Upper lobe of right lung (tissue), 1 donor: ENCODE results near the gene RNASE11. TPM values are rescaled to one million over a fixed set of nuclear protein-coding genes. Genes with fewer than 3 reads are reported as not detected.

ENCODE experiments used
- ATAC-seq: fragments of 200-7000 bp; cut with Tn5 transposase; one replicate; pipeline ENCODE4 v1.9.1; 2020; ENCODE audit warnings: mild to moderate bottlenecking, moderate library complexity
- DNase-seq: peaks from one replicate; pipeline ENCODE4 v3.0.0-alpha.2; 2020
- H3K27ac ChIP-seq: fragments of 200-600 bp; one replicate; pipeline ENCODE4 v1.8.0; 2022
- H3K27me3 ChIP-seq: fragments of 200-600 bp; one replicate; pipeline ENCODE4 v1.8.0; 2022; ENCODE audit warnings: mild to moderate bottlenecking
- H3K36me3 ChIP-seq: fragments of 200-600 bp; one replicate; pipeline ENCODE4 v1.8.0; 2022
- H3K4me1 ChIP-seq: fragments of 200-600 bp; one replicate; pipeline ENCODE4 v1.8.0; 2022
- H3K4me3 ChIP-seq: fragments of 200-600 bp; one replicate; pipeline ENCODE4 v1.8.0; 2022; ENCODE audit warnings: mild to moderate bottlenecking
- H3K9me3 ChIP-seq: fragments of 200-600 bp; one replicate; pipeline ENCODE4 v1.8.0; 2022
- intact Hi-C: fragments of 100-400 bp; cut with DNase I; formaldehyde crosslinking; loops from one replicate; pipeline ENCODE4 v1.11.0; 2022
- total RNA-seq: library from RNA; stranded (reverse); fragmentation: NEBNext Ultra II Directional; extraction: Animal tissue kit (Norgen Biotek cat#: 25700); gene quantifications from one replicate; pipeline ENCODE4 v1.2.1, GENCODE V29; 2021
- TF ChIP-seq, protein P1 (sequence below): fragments of 200-600 bp; IDR thresholded peaks from one replicate; pipeline ENCODE4 v1.8.0; 2022; ENCODE audit warnings: antibody characterized with exemption
- donor health status: DM: no; HTN: yes; CAD: no; lungs with severe emphysema.

Gene RNASE11
- total RNA-seq, 1 donor from 2014 or later, result not detected

- intact Hi-C loops, result loop anchor here (10.0 kb wide), 1 partner anchor 67 kb away; the partner anchor contains the start of genes ANG and RNASE4
- TF ChIP-seq, protein P1, sequence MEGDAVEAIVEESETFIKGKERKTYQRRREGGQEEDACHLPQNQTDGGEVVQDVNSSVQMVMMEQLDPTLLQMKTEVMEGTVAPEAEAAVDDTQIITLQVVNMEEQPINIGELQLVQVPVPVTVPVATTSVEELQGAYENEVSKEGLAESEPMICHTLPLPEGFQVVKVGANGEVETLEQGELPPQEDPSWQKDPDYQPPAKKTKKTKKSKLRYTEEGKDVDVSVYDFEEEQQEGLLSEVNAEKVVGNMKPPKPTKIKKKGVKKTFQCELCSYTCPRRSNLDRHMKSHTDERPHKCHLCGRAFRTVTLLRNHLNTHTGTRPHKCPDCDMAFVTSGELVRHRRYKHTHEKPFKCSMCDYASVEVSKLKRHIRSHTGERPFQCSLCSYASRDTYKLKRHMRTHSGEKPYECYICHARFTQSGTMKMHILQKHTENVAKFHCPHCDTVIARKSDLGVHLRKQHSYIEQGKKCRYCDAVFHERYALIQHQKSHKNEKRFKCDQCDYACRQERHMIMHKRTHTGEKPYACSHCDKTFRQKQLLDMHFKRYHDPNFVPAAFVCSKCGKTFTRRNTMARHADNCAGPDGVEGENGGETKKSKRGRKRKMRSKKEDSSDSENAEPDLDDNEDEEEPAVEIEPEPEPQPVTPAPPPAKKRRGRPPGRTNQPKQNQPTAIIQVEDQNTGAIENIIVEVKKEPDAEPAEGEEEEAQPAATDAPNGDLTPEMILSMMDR, result no peak
- peaks cover 6% of the 10 kb centered on the region for H3K4me1 ChIP-seq
- no peaks in the 10 kb centered on the region for H3K27me3 ChIP-seq
- H3K36me3 ChIP-seq, result no peaks in the 10 kb centered on the region
- no peak overlapping the region for H3K4me3 ChIP-seq
- DNase-seq (no peak), ATAC-seq (no peak)
- no peak overlapping the region for H3K27ac ChIP-seq
- no peaks in the 10 kb centered on the region for H3K9me3 ChIP-seq
Observed at GRCh38 chr14:20617138-20618003, 29.6 kb upstream of the RNASE11 start.

DNA sequence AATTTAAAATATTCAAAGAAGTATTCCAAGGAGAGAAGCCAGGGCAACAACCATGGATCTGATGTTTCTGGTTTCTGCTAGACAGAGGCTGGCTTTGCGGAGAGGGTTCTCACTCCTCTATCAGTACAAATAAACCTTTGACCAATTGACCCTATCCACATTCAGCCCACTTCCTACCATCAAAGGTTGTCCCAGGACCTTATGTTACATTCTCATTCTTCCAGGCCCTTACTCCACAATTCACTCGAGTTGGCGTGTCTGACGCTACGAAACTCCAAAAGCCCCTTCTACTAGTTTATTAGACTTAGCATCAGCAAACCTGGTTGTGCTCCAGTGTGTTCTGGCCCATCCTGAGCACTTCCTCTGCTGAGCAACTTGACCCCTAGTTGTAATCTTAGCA, 28.2 kb upstream of the RNASE11 start:
- ATAC-seq, result no peak
- H3K27ac ChIP-seq, result no peak overlapping the region
- peaks cover 9% of the 10 kb centered on the region for H3K4me1 ChIP-seq
- no peaks in the 10 kb centered on the region for H3K36me3 ChIP-seq
- TF ChIP-seq, protein P1, result no peak
- H3K27me3 ChIP-seq, result no peaks in the 10 kb centered on the region
- DNase-seq, result no peak
- no peaks in the 10 kb centered on the region for H3K9me3 ChIP-seq
- no peak overlapping the region for H3K4me3 ChIP-seq
- intact Hi-C loops, result loop anchor here (10.0 kb wide), 1 partner anchor 69 kb away; the partner anchor contains the start of genes ANG and RNASE4

DNA sequence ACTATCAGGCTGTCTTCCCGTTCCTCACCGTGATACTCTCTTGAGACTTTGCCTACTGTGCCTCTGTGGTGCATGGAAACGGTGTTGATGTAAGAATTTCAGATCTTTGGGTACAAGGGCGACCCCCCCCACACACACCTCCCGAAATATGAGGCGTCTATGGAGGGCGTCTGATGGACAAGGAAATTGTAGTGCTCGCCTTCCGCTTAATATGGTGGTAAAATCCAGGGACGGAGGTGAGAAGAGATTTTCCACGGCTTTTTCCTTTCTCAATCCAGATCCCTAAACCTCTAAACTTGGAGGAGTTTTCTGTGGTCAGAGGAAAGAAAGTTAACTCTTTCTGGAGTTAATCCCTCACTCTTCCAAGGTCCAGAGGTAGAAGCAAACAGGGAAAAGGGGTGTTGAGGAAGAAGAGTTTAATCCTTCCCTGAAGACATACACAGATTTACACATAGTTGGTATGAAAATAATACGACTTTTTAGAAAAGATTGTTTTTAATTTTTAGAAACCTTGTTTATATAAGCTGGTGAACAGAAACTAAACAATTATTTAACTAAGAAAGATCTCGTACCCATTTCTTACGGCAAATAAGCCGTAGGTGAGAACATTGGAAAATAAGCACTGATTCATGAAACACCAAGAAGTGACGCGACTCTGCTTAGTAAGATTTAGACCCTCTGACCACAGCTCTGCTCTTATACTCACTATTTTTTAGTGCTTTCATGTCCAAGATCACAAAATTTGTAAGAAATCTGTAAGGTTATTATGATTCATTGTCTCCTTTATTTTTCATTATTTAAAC, 26.4 kb upstream of the RNASE11 start:
- peak; percentile 1 for ATAC-seq

DNA sequence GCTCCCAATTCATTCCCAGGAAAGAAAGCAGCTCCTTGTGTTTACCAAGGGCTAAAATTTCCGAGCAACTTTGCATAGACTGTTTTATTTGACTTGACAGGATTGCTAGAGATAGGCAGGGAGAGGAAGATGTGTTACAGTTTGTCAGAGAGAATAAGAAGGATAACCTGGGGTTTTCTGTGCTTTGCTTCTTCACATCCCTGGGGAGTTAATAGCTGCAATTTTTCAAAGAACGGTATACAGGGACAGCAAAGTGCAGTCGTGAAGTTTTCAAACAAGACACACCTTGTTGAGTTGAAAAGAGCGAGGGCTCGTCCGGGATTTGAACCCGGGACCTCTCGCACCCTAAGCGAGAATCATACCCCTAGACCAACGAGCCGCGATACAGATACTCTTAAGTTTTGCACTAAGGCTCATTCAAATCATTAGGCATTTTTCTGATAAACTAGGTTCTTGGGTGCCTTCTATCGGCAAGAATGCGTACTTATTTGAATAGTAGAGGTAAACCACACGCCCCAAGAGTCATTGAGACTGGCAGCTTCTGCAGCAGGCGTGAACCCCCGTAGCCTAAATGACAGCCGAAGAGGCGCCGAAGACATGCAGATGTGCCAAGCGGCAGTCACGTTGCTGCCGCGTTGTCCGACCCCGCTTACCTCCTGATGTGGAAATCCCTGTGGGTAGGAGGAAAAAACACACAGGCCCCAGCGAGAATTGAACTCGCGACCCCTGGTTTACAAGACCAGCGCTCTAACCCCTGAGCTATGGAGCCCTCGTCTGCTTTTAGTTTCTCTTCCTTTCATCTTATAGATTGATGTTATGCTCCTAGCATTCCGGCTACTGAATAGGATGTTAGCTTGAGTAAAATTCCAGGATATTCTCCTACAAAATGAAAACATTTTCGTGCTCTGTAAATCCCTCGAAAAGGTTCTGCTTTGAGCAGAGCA, 25.6 kb upstream of the RNASE11 start:
- peaks cover 18% of the 10 kb centered on the region for H3K4me1 ChIP-seq
- TF ChIP-seq, protein P1, result peak; percentile 74
- intact Hi-C loops, result loop anchor here (10.0 kb wide), 1 partner anchor 71 kb away; the partner anchor contains the start of genes ANG and RNASE4
- ATAC-seq, result peak; percentile 92
- H3K27ac ChIP-seq, result peak overlapping the region; percentile 63
- no peaks in the 10 kb centered on the region for H3K27me3 ChIP-seq
- peak; percentile 83 for DNase-seq
- H3K36me3 ChIP-seq, result no peaks in the 10 kb centered on the region
- peak overlapping the region; percentile 58 for H3K4me3 ChIP-seq
- H3K9me3 ChIP-seq, result no peaks in the 10 kb centered on the region

More for the DNA sequence above, 26.4 kb upstream of the RNASE11 start:
- peaks cover 18% of the 10 kb centered on the region for H3K4me1 ChIP-seq
- peak overlapping the region; percentile 58 for H3K4me3 ChIP-seq
- TF ChIP-seq, protein P1, result no peak
- DNase-seq, result no peak
- intact Hi-C loops, result loop anchor here (10.0 kb wide), 1 partner anchor 71 kb away; the partner anchor contains the start of genes ANG and RNASE4
- peak overlapping the region; percentile 63 for H3K27ac ChIP-seq
- H3K9me3 ChIP-seq, result no peaks in the 10 kb centered on the region
- H3K36me3 ChIP-seq, result no peaks in the 10 kb centered on the region
- no peaks in the 10 kb centered on the region for H3K27me3 ChIP-seq

- Histone ChIP-seq H3K4me3 (no peak overlapping the region), H3K27me3 (no peaks in the 10 kb centered on the region), H3K36me3 (no peaks in the 10 kb centered on the region), H3K27ac (no peak overlapping the region), H3K4me1 (peaks cover 18% of the 10 kb centered on the region), H3K9me3 (no peaks in the 10 kb centered on the region)
- intact Hi-C loops, result loop anchor here (10.0 kb wide), 1 partner anchor 72 kb away; the partner anchor contains the start of genes ANG and RNASE4
- DNase-seq (no peak), ATAC-seq (no peak)
- TF ChIP-seq, protein P1, result no peak
Observed at GRCh38 chr14:20612403-20612802, 24.6 kb upstream of the RNASE11 start.
